Measurements from ENCODE around the gene PPFIA1.

The PPFIA1 gene

DNA sequence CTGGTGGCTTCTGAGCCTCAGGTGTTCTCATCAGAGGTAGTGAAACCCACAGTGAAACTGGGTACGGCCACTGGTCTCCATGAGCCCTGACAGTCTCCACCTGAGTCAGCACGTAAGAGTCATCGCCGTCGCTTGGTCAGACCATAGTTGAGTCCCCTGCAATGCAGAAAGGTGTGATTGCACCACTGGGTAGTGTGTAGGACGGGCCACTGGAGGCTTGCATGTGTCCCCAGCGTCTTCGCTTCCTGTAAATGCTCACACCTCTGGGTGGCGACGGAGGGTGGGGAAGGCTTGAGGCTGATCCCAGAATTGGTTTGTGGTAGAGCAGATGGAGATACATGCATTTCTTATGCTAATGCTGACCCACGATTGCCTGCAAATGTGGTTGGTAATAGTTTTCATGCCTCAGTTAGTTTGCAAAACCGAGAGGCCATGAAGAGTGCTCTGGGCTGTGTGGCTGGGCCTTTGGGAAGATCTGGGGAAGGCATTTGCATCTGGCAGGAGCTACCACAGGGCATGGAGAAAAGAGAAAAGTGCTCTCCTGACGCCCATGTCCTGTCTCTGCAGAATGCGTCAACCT, 154.4 kb downstream of the PPFIA1 start:
- H3K36me3 ChIP-seq (ENCODE audit: control insufficient read depth, insufficient read depth, low read length), result peaks cover 94% of the 10 kb centered on the region
- H3K9me3 ChIP-seq (ENCODE audit: control insufficient read depth, insufficient read depth, low read depth, low read length), result no peaks in the 10 kb centered on the region
- H3K9ac ChIP-seq (ENCODE audit: low read length), result no peak overlapping the region
- H3K27ac ChIP-seq (ENCODE audit: low read depth, low read length), result no peak overlapping the region
- peaks cover 8% of the 10 kb centered on the region; the same call in 1 of the 2 replicates for H3K4me1 ChIP-seq (ENCODE audit: control insufficient read depth, insufficient read depth, low read length)
- H3K27me3 ChIP-seq (ENCODE audit: control insufficient read depth, insufficient read depth, low read length), result no peaks in the 10 kb centered on the region
- H3K4me3 ChIP-seq (ENCODE audit: low read depth, low read length), result no peak overlapping the region

DNA sequence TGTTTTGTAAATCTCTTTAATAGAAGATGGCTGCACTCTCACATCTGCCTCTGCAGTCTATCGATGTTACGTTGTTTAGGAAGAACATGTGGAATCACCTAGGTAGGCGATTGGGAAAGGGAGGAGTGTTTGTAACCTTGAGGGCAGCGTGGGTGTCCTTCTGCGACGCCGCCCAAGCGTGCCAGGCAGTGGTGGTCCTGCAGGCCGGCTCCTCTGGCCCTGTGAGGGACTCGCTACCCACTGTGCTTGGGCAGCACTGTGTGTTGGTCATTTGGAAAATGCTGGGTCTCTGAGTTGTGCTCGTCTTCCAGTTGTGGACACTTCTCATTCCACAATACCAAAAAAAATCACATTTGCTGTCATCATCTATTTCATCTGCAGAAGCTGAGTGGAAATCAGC, 156.9 kb downstream of the PPFIA1 start:
- Histone ChIP-seq H3K4me3 (ENCODE audit: low read depth, low read length) (no peak overlapping the region), H3K27ac (ENCODE audit: low read depth, low read length) (no peak overlapping the region), H3K9ac (ENCODE audit: low read length) (no peak overlapping the region), H3K27me3 (ENCODE audit: control insufficient read depth, insufficient read depth, low read length) (no peaks in the 10 kb centered on the region), H3K4me1 (ENCODE audit: control insufficient read depth, insufficient read depth, low read length) (peaks cover 19% of the 10 kb centered on the region; the same call in 1 of the 2 replicates), H3K9me3 (ENCODE audit: control insufficient read depth, insufficient read depth, low read depth, low read length) (no peaks in the 10 kb centered on the region), H3K36me3 (ENCODE audit: control insufficient read depth, insufficient read depth, low read length) (peaks cover 94% of the 10 kb centered on the region)

DNA sequence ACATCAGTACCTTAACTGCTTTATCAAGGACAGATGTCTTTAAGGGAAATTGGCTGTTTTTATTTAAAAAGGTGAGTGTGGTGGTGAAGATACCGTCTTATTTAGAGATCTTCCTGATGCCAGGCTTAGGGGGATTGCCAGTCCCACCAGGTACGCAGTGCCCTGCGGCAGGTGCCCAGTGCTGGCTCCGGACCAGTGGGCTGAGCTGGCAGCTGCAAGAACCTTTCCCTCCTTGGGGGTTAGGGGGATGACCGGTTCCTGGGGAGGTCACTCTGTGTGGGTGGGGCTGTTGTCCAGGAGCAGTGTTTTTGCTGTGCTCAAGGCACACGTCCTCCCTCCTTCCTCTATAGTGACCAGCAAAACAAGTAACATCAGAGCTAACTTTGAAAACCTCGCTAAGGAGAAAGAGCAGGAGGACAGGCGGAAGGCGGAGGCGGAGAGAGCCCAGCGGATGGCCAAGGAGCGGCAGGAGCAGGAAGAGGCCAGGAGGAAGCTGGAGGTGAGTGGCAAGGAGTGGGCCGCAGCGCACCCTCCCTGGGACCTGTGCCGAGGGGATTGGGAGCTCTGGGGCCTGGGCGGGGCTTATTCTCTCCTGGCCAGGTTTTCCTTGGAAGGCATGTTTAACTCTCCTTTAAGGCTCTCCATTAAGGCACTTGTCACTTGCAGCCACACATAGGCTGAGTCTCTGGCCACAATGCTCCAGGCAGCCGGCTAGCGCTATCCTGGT, 158.4 kb downstream of the PPFIA1 start:
- Histone ChIP-seq H3K27me3 (ENCODE audit: control insufficient read depth, insufficient read depth, low read length) (no peaks in the 10 kb centered on the region), H3K27ac (ENCODE audit: low read depth, low read length) (no peak overlapping the region), H3K4me1 (ENCODE audit: control insufficient read depth, insufficient read depth, low read length) (peaks cover 18% of the 10 kb centered on the region; the same call in 1 of the 2 replicates), H3K4me3 (ENCODE audit: low read depth, low read length) (no peak overlapping the region), H3K9me3 (ENCODE audit: control insufficient read depth, insufficient read depth, low read depth, low read length) (no peaks in the 10 kb centered on the region), H3K36me3 (ENCODE audit: control insufficient read depth, insufficient read depth, low read length) (peaks cover 94% of the 10 kb centered on the region), H3K9ac (ENCODE audit: low read length) (no peak overlapping the region)

DNA sequence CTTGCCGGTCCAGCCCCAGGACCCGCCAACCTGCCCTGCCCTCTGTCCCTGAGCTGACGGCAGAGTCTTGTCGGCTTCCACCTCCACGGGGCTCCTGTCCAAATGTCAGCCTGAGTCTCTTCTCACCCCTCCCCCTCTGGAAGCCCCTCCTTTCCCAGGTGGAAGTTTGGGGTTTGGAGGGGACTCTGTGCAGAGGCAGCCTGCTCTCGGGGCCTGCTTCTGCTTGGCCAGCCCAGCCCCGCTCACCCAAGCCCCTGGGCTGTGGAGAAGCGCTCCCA, 158.9 kb downstream of the PPFIA1 start:
- H3K27me3 ChIP-seq (ENCODE audit: control insufficient read depth, insufficient read depth, low read length), result no peaks in the 10 kb centered on the region
- H3K4me3 ChIP-seq (ENCODE audit: low read depth, low read length), result no peak overlapping the region
- H3K9me3 ChIP-seq (ENCODE audit: control insufficient read depth, insufficient read depth, low read depth, low read length), result no peaks in the 10 kb centered on the region
- peaks cover 94% of the 10 kb centered on the region for H3K36me3 ChIP-seq (ENCODE audit: control insufficient read depth, insufficient read depth, low read length)
- no peak overlapping the region for H3K9ac ChIP-seq (ENCODE audit: low read length)
- H3K4me1 ChIP-seq (ENCODE audit: control insufficient read depth, insufficient read depth, low read length), result peaks cover 16% of the 10 kb centered on the region; the same call in 1 of the 2 replicates
- no peak overlapping the region for H3K27ac ChIP-seq (ENCODE audit: low read depth, low read length)

DNA sequence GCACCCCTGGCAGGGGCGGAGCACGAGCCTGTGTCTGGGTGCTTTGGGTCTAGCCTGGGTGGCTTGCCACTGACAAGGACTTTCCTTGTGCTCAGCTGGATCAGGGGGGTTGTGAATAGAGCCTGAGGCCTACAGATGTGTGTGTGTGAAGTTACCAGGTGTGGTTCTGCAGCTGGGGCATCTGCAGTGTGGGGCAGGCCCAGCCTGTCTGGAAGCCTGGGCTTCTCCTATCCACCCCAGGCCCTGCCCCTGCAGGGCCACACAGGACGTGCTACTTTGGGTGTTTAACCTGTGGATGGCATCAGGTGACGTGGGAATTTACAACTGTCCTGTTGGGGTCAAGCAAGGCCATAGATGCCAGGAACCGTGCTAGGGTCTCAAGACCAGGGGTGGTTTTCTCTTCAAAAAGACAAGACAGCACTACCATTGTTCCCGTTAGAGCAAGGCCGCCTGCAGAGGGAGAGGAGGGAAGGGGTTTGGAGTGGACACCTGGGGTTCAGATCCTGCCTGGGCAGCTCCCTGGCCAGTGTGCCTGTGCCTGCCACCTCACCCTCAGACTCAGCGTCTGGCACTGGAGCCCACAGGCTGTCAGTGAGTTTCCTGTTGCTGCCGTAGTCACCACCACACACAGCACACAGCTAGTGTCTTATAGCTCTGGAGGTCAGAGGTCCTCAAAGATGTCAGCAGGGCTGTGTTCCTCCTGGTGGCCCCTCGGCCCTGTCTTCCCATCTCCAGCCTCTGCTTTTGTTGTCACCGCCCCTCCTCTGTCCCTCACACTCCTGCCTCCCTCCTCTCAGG, 159.4 kb downstream of the PPFIA1 start:
- Histone ChIP-seq H3K4me3 (ENCODE audit: low read depth, low read length) (no peak overlapping the region), H3K36me3 (ENCODE audit: control insufficient read depth, insufficient read depth, low read length) (peaks cover 94% of the 10 kb centered on the region), H3K4me1 (ENCODE audit: control insufficient read depth, insufficient read depth, low read length) (peaks cover 13% of the 10 kb centered on the region; the same call in 1 of the 2 replicates), H3K27ac (ENCODE audit: low read depth, low read length) (0 out of 2 replicates have a peak overlapping the region, but pooled peaks have one; percentile 25), H3K27me3 (ENCODE audit: control insufficient read depth, insufficient read depth, low read length) (no peaks in the 10 kb centered on the region), H3K9me3 (ENCODE audit: control insufficient read depth, insufficient read depth, low read depth, low read length) (no peaks in the 10 kb centered on the region), H3K9ac (ENCODE audit: low read length) (no peak overlapping the region)

DNA sequence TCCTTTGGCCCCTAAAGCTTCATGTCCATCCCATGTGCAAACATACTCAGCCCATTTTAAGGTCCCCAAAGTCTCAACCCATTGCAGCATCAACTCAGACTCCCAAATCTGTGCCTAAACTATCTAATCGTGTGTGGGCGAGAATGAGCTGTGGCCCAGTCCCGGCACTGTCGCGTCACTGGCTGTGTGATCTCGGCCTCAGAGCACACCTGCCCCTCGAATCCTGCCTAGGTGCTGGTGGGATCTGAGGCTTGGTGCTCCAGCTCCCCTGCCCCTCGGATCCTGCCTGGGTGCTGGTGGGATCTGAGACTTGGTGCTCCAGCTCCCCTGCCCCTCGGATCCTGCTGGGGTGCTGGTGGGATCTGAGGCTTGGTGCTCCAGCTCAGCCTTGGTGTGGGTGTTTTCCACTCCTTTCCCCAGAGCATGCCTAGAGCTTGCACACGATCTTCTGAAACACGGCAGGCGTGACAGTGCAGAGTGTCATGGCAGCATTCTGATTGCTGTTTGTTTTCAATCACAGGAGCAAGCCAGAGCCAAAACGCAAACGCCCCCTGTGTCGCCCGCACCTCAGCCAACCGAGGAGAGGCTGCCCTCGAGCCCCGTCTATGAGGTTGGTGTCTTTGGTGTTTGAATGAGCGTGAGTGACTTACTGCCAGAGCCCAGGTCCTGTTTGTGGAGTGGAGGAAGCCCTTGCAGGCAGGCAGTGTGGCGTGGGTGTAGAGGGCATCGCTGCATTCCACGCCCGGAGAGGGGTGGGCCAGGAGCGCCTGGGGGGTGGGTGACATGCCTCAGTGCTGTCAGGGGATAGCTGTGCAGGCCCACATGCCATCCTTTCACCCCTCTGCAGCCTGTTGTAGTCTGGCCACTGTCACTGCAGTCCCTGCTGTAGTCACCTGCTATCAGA, 160.4 kb downstream of the PPFIA1 start:
- Histone ChIP-seq H3K27ac (ENCODE audit: low read depth, low read length) (no peak overlapping the region), H3K27me3 (ENCODE audit: control insufficient read depth, insufficient read depth, low read length) (no peaks in the 10 kb centered on the region), H3K36me3 (ENCODE audit: control insufficient read depth, insufficient read depth, low read length) (peaks cover 94% of the 10 kb centered on the region), H3K9ac (ENCODE audit: low read length) (no peak overlapping the region), H3K4me3 (ENCODE audit: low read depth, low read length) (no peak overlapping the region), H3K4me1 (ENCODE audit: control insufficient read depth, insufficient read depth, low read length) (peaks cover 13% of the 10 kb centered on the region; the same call in 1 of the 2 replicates), H3K9me3 (ENCODE audit: control insufficient read depth, insufficient read depth, low read depth, low read length) (no peaks in the 10 kb centered on the region)

DNA sequence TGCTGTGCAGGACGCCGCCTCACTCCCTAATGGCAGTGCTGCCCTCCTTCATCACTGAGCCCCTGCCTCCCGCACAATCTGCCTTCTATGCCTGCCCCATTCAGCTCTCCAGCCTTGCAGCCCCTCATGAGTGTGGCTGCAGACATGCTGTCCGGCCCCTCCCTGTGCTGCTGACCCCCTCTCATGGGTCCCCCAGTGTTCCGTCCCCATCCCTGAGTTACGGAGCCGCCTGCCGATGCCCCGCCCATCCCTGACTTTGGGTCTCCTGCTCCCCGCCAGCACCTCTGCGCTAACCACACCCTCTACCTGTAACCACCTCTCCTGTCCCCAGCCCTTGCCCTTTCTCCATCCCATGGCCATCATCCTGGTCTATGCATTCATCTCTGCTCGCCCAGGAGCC, 161.1 kb downstream of the PPFIA1 start:
- Histone ChIP-seq H3K4me1 (ENCODE audit: control insufficient read depth, insufficient read depth, low read length) (peaks cover 13% of the 10 kb centered on the region; the same call in 1 of the 2 replicates), H3K4me3 (ENCODE audit: low read depth, low read length) (no peak overlapping the region), H3K9ac (ENCODE audit: low read length) (no peak overlapping the region), H3K9me3 (ENCODE audit: control insufficient read depth, insufficient read depth, low read depth, low read length) (no peaks in the 10 kb centered on the region), H3K27me3 (ENCODE audit: control insufficient read depth, insufficient read depth, low read length) (no peaks in the 10 kb centered on the region), H3K27ac (ENCODE audit: low read depth, low read length) (no peak overlapping the region), H3K36me3 (ENCODE audit: control insufficient read depth, insufficient read depth, low read length) (peaks cover 95% of the 10 kb centered on the region)

DNA sequence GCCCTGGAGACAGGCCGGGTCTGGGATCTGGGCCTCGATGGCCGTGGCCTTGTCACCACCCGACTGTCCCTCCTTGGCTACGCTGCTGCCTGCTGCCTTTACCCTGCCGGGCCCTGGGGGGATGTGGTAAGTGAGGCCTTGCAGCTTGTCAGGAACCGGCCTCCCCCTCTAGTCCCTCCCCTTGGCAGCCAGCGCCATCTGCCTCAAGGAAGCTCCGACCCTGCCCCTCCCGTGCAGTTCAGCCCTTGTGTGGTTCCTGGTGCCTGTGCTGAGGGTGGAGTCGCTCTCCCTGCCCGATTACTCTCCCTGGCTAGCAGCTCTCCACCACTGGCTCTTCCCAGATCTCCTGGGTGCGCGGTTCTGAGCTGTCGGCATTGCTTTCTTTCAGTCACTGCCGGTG, 161.6 kb downstream of the PPFIA1 start:
- no peaks in the 10 kb centered on the region for H3K9me3 ChIP-seq (ENCODE audit: control insufficient read depth, insufficient read depth, low read depth, low read length)
- H3K9ac ChIP-seq (ENCODE audit: low read length), result no peak overlapping the region
- peaks cover 97% of the 10 kb centered on the region for H3K36me3 ChIP-seq (ENCODE audit: control insufficient read depth, insufficient read depth, low read length)
- H3K4me1 ChIP-seq (ENCODE audit: control insufficient read depth, insufficient read depth, low read length), result peaks cover 13% of the 10 kb centered on the region; the same call in 1 of the 2 replicates
- H3K27me3 ChIP-seq (ENCODE audit: control insufficient read depth, insufficient read depth, low read length), result no peaks in the 10 kb centered on the region
- H3K4me3 ChIP-seq (ENCODE audit: low read depth, low read length), result no peak overlapping the region
- H3K27ac ChIP-seq (ENCODE audit: low read depth, low read length), result no peak overlapping the region

DNA sequence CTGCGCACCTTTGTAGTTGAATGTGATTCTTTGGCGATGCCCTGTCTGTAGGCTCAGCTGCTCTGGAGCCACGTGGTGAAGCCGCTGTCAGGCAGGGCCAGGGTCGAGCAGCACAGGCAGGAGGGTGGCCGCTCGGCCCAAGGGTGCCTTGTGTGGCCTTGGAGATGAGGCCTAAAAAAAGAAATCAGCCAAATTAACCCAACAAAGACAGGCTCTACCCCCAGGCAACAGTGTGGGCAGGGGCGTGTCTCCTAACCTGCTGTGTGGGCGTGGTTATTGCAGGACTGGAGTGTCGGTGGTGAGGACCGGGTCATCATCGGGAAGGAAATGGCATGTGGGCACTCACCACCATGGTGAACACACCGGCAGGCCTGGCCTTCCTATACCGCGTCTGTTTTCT, 162.1 kb downstream of the PPFIA1 start:
- peaks cover 96% of the 10 kb centered on the region for H3K36me3 ChIP-seq (ENCODE audit: control insufficient read depth, insufficient read depth, low read length)
- no peak overlapping the region for H3K27ac ChIP-seq (ENCODE audit: low read depth, low read length)
- no peak overlapping the region for H3K4me3 ChIP-seq (ENCODE audit: low read depth, low read length)

DNA sequence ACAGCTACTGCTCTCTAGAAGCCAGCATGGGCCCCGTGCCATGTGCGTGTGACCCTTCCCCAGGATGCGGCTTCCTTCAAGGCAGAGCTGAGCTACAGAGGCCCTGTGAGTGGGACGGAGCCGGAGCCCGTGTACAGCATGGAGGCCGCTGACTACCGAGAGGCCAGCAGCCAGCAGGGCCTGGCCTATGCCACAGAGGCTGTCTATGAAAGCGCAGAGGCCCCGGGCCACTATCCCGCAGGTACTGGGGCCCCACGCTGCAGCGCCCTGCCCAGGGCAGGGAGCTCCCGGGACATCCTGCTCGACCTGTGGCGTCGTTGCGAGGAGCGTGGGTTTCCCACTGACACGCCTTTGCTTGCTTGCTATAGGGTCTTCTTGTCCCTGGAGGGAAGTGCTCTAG, 162.5 kb downstream of the PPFIA1 start:
- H3K27me3 ChIP-seq (ENCODE audit: control insufficient read depth, insufficient read depth, low read length), result no peaks in the 10 kb centered on the region
- H3K27ac ChIP-seq (ENCODE audit: low read depth, low read length), result no peak overlapping the region
- peaks cover 13% of the 10 kb centered on the region; the same call in 1 of the 2 replicates for H3K4me1 ChIP-seq (ENCODE audit: control insufficient read depth, insufficient read depth, low read length)
- peaks cover 96% of the 10 kb centered on the region for H3K36me3 ChIP-seq (ENCODE audit: control insufficient read depth, insufficient read depth, low read length)
- no peak overlapping the region for H3K9ac ChIP-seq (ENCODE audit: low read length)
- H3K4me3 ChIP-seq (ENCODE audit: low read depth, low read length), result no peak overlapping the region
- no peaks in the 10 kb centered on the region for H3K9me3 ChIP-seq (ENCODE audit: control insufficient read depth, insufficient read depth, low read depth, low read length)

More for the DNA sequence above, 162.1 kb downstream of the PPFIA1 start:
- Histone ChIP-seq H3K9ac (ENCODE audit: low read length) (no peak overlapping the region), H3K4me1 (ENCODE audit: control insufficient read depth, insufficient read depth, low read length) (peaks cover 13% of the 10 kb centered on the region; the same call in 1 of the 2 replicates), H3K9me3 (ENCODE audit: control insufficient read depth, insufficient read depth, low read depth, low read length) (no peaks in the 10 kb centered on the region), H3K27me3 (ENCODE audit: control insufficient read depth, insufficient read depth, low read length) (no peaks in the 10 kb centered on the region)
